Mucosa of rectum (tissue), 2 donors: ENCODE measurements around the gene BSDC1.
"Not testable (repeated sequence)": the region's sequence is repeated elsewhere in the genome, so short reads cannot be mapped to it uniquely, and the experiment has no call there.

ENCODE experiments used
- H3K27ac ChIP-seq, 2 donors: one replicate each; pipeline ENCODE4 v1.7.0; 2013; ENCODE audit warnings: inconsistent platforms in 2 of 2, low read depth in 2 of 2, low read length in 2 of 2
- H3K27me3 ChIP-seq, 2 donors: one replicate each; pipeline ENCODE4 v1.7.0; 2013; ENCODE audit warnings: low read length in 2 of 2; ENCODE audit not compliant: control insufficient read depth in 2 of 2, insufficient read depth in 2 of 2
- H3K36me3 ChIP-seq, 2 donors: one replicate each; pipeline ENCODE4 v1.7.0; 2013; ENCODE audit warnings: low read length in 2 of 2; ENCODE audit not compliant: control insufficient read depth in 2 of 2, insufficient read depth in 2 of 2
- H3K4me1 ChIP-seq, 2 donors: one replicate each; pipeline ENCODE4 v1.7.0; 2013; ENCODE audit warnings: low read length in 2 of 2, mild to moderate bottlenecking in 1 of 2; ENCODE audit not compliant: control insufficient read depth in 2 of 2, insufficient read depth in 2 of 2
- H3K4me3 ChIP-seq, 2 donors: one replicate each; pipeline ENCODE4 v1.7.0; 2013; ENCODE audit warnings: low read length in 2 of 2
- H3K9ac ChIP-seq, 2 donors: one replicate each; pipeline ENCODE4 v1.7.0; 2013; ENCODE audit warnings: low read length in 2 of 2, low read depth in 1 of 2, mild to moderate bottlenecking in 1 of 2
- H3K9me3 ChIP-seq, 2 donors: one replicate each; pipeline ENCODE4 v1.7.0; 2013; ENCODE audit warnings: low read length in 2 of 2; ENCODE audit not compliant: control insufficient read depth in 2 of 2
- donor health status: healthy.
- donor health status: Normal muscosa, but diverticular disease.

BSDC1 gene

DNA sequence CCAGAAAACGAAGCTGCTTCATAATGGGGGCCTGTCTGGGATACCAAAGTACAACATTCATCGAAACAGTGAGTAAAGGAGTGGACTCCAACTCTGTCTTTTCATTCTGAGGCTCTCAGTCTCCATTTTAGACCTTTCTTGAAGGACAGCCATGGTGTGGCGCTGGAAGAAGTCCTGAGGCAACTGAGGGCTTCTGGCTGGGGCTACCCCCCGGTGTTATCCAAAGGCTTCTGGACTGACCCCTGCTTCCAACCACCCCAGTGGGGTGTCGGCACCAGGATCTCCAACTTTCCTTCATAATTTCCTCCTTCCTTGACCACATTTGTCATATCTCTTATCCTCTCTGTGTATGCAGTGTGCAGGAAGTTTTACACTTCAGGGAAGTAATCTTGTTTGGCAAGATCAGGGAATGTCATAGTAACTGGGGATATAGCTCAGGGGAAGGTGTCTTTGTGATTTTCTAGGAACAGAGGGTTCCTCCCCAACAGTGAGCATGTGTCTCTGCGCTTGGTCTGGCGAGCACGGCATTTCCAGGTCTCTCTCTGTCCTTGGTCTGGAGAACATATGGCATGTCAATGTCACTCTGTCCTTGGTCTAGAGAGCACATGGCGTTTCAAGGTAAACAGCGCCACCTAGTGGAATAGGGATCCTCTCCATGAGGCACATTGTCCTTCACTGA is 19.4 kb upstream of the BSDC1 start:
- Histone ChIP-seq H3K27ac (no peak overlapping the region), H3K27me3 (no peaks in the 10 kb centered on the region), H3K36me3 (no peaks in the 10 kb centered on the region), H3K9me3 (no peaks in the 10 kb centered on the region), H3K9ac (no peak overlapping the region), H3K4me3 (no peak overlapping the region), H3K4me1 (peaks cover 0 to 4% of the 10 kb centered on the region in 2 donors)

DNA sequence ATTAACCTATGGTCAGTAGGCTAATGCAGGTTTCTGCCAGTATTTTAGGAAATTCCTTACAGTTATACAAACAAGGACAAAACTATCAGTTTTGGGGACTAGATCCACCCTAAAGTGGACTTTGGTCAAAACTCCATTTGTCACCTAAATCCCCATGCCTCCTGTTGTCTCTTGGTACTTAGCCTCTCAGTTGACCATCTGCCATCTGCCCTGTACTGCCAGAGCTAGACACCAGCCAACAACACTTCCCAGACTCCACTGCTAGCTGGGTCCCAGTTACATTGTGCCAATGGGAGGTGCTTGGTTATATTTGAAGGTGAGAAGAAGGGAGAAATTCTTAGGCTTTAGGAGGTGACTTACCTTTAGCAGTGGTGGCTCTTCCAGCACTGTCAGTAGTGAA is 17.0 kb upstream of the BSDC1 start:
- no peak overlapping the region for H3K27ac ChIP-seq
- no peak overlapping the region for H3K4me3 ChIP-seq
- no peak overlapping the region for H3K9ac ChIP-seq
- no peaks in the 10 kb centered on the region for H3K27me3 ChIP-seq
- no peaks in the 10 kb centered on the region for H3K36me3 ChIP-seq
- H3K4me1 ChIP-seq = peaks cover 0 to 4% of the 10 kb centered on the region in 2 donors
- no peaks in the 10 kb centered on the region for H3K9me3 ChIP-seq

DNA sequence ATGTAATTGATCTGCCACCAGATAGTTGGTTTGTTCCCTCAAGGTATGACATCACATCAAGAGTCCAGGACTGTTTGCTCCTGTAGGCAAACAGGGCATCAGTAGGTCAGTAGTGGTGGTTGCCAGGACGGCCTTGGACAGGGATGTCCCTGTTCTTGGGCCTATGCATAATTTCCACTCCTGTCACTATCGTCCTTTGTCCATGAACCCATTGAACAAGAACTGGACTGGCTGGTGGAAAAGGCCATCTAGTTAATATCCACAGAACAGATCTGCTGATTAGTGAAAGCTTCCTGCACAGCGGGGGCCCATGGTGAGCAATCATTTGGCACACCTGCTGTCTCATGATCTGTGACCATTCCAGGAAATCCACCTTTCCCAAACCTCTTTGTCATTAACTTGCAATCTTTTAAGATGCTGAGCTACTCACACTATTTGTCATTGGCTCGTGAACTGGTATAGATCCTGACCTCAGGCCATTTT is 12.4 kb upstream of the BSDC1 start:
- Histone ChIP-seq H3K27me3 (no peaks in the 10 kb centered on the region), H3K4me3 (no peak overlapping the region), H3K9me3 (no peaks in the 10 kb centered on the region), H3K9ac (no peak overlapping the region), H3K4me1 (peaks cover 0 to 2% of the 10 kb centered on the region in 2 donors), H3K36me3 (no peaks in the 10 kb centered on the region), H3K27ac (no peak overlapping the region)

DNA sequence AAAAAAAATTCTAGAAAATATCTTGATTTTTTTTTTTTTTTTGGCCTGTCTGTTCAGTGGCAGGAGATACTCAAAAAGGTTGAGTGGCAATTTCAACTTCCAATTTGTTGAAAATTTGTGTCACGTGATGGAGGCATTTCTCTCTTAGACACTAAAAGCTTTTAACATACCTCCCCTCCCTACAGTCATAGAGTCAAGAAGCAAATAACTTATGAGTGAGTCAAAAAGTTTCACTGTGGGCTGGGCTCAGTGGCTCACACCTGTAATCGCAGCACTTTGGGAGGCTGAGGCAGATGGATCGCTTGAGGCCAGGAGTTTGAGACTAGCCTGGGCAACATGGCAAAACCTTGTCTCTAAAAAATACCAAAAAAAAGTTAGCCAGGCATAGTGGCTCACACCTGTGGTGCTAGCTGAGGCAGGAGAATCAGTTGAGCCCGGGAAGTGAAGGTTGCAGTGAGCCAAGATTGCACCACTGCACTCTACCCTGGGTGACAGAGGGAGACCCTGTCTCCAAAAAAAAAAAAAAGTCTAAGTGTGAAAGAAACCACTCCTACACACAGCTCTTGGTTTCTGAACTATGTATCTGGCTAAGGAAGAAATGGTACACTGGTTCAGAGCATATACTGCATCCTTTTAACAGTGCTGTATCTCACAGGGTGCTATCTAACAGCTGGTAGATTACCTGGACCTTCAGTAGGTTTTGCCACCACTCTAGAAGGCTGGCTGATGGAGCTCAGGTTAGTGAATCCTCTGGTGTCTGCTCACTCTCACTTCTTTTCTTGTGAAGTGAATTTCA is 11.6 kb upstream of the BSDC1 start:
- H3K27me3 ChIP-seq = no peaks in the 10 kb centered on the region
- no peak overlapping the region for H3K4me3 ChIP-seq
- H3K4me1 ChIP-seq = peaks cover 0 to 7% of the 10 kb centered on the region in 2 donors
- H3K27ac ChIP-seq = no peak overlapping the region
- no peaks in the 10 kb centered on the region for H3K36me3 ChIP-seq
- H3K9ac ChIP-seq = no peak overlapping the region
- no peaks in the 10 kb centered on the region for H3K9me3 ChIP-seq

DNA sequence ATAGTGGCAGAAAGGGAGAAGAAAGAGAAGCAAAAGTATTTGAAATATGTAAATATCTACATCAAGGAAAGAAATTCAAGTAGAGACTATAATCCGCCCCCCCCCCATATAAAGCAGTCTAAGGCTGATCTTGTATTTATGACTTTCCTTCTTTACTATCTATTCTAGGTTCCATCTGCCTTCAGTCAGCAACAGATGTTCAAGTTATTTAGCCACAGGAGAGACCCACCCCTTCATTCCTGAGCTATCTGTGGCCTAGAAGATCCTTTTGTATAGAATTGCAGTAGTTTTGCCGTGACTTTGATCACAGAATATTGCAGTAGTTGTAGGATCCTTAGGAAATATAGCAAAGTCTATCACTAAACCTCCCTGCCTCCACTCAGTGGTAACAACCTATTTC is 10.7 kb upstream of the BSDC1 start:
- H3K27ac ChIP-seq = no peak overlapping the region
- no peak overlapping the region for H3K9ac ChIP-seq
- no peaks in the 10 kb centered on the region for H3K27me3 ChIP-seq

DNA sequence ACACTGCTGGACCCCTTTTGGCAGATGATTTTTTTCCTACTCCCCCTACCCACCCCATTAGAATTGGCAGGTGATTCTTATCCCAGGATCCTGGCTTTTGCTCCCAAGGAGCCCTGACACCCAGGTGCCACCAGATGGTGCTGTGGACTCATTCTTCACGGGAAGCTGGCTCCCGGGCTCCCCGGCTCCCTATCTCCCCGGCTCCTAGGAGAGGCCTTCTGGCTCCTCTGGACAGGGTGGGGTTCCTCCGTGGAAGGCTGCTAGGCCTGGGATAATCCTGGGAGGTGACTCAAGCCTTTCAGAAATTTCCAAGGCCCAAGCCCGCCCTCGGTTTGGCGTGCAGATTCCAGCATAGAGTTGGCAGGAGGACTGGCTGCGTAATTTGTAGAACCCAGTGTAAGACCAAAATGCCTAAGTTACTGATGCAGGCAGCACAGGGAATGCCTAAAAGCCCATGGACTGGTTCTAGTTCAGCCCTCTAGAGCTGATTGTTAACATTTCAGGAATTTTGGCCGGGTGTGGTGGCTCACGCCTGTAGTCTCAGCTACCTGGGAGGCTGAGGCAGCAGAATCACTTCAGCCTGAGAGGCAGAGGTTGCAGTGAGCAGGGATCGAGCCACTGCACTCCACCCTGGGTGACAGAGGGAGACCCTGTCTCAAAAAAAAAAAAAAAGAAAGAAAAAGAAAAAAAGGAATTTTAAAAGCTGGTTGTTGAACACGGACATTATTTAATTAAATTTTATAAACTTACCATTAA is 6.8 kb upstream of the BSDC1 start:
- Histone ChIP-seq H3K27ac (peak overlapping the region; percentile 10 to 45), H3K9me3 (no peaks in the 10 kb centered on the region), H3K9ac (peak overlapping the region in 1 of 2 donors; percentile 51), H3K36me3 (no peaks in the 10 kb centered on the region), H3K27me3 (no peaks in the 10 kb centered on the region), H3K4me3 (no peak overlapping the region), H3K4me1 (peaks cover 0 to 7% of the 10 kb centered on the region in 2 donors)

More for the DNA sequence above, 10.7 kb upstream of the BSDC1 start:
- Histone ChIP-seq H3K4me3 (no peak overlapping the region), H3K36me3 (no peaks in the 10 kb centered on the region), H3K9me3 (no peaks in the 10 kb centered on the region), H3K4me1 (peaks cover 0 to 7% of the 10 kb centered on the region in 2 donors)

DNA sequence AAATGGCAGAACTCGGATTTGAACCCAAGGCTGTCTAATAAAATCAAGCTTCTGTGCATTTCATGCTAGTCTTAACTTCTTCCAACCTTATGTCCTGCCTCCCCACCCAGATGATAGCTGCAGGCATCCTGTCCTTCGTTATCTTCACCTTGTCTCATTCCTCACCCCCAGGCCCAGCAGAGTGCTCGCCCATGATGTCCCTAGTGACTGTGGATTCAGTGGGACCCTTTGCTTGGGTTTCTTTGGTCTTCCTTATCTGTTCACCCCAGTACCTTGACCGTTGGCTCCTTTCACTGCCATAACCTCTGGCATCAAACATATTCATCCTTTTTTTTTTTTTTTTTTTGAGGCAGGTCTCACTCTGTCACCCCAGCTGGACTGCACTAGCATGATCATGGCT is 5.6 kb upstream of the BSDC1 start:
- Histone ChIP-seq H3K4me3 (no peak overlapping the region), H3K9me3 (no peaks in the 10 kb centered on the region), H3K27ac (no peak overlapping the region), H3K9ac (no peak overlapping the region), H3K27me3 (no peaks in the 10 kb centered on the region), H3K4me1 (peaks cover 3 to 11% of the 10 kb centered on the region in 2 donors), H3K36me3 (no peaks in the 10 kb centered on the region)

DNA sequence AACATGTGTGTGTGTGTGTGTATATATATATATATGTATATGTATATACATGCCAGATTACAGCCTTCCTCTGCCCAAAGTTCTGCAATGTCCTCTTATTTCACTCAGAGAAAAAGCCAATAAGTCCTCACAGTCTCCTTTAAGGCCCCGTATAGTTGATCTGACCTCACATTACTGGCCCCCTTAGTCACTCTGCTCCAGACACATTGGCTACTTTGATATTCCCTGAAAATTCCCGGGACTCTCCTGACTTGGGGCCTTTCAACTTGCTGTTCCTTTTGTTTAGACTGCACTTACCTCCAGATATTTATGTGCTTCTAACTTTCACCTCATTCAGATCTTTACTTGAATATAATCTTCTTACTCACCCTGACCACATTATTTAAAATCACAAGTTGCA is 4.2 kb upstream of the BSDC1 start:
- H3K4me1 ChIP-seq = peaks cover 8 to 17% of the 10 kb centered on the region in 2 donors
- no peak overlapping the region for H3K9ac ChIP-seq
- H3K4me3 ChIP-seq = no peak overlapping the region
- H3K9me3 ChIP-seq = no peaks in the 10 kb centered on the region
- no peak overlapping the region for H3K27ac ChIP-seq
- no peaks in the 10 kb centered on the region for H3K36me3 ChIP-seq
- H3K27me3 ChIP-seq = no peaks in the 10 kb centered on the region

DNA sequence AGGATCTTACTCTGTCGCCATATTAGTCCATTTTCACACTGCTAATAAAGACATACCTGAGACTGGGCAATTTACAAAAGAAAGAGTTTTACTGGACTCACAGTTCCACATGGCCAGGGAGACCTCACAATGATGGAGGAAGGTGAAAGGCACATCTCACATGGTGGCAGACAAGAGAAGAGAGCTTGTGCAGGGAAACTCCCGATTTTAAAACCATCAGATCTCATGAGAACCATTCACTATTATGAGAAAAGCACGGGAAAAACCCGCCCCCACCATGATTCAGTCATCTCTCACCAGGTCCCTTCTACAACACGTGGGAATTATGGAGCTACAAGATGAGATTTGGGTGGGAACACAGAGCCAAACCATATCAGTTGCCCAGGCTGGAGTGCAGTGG is 2.3 kb upstream of the BSDC1 start:
- H3K27me3 ChIP-seq, H3K4me3 ChIP-seq, H3K9me3 ChIP-seq, H3K36me3 ChIP-seq, H3K27ac ChIP-seq, H3K9ac ChIP-seq: not testable (repeated sequence)
- peaks cover 17 to 19% of the 10 kb centered on the region in 2 donors for H3K4me1 ChIP-seq
